Smooth muscle cell (in vitro differentiated cells): ENCODE results near the gene SEC31B. TPM values are rescaled to one million over a fixed set of nuclear protein-coding genes. Genes with fewer than 3 reads are reported as not detected.

Experiments
- DNase-seq: peaks from one replicate; lab custom pipeline; 2025; ENCODE audit not compliant: unreplicated experiment; lab: John Stamatoyannopoulos, UW
- H2AFZ ChIP-seq: fragments of 200-600 bp; sonication (generic); 2 replicates; pipeline ENCODE4 v1.6.0; 2016; ENCODE audit warnings: antibody characterized with exemption, low read depth, mild to moderate bottlenecking
- H3F3A ChIP-seq: fragments of 200-600 bp; sonication (generic); 2 replicates; pipeline ENCODE4 v1.6.0; 2017; ENCODE audit warnings: antibody characterized with exemption, low read depth
- H3K27ac ChIP-seq: fragments of 200-600 bp; sonication (generic); 2 replicates; pipeline ENCODE4 v1.5.1; 2016; ENCODE audit warnings: low read depth, mild to moderate bottlenecking
- H3K27me3 ChIP-seq: fragments of 200-600 bp; sonication (generic); 2 replicates; pipeline ENCODE4 v1.6.1; 2016; ENCODE audit warnings: low read depth, mild to moderate bottlenecking
- H3K36me3 ChIP-seq: fragments of 200-600 bp; sonication (generic); 2 replicates; pipeline ENCODE4 v1.5.1; 2016; ENCODE audit warnings: low read depth
- H3K4me1 ChIP-seq: fragments of 200-600 bp; sonication (generic); 2 replicates; pipeline ENCODE4 v1.5.1; 2016; ENCODE audit warnings: low read depth
- H3K4me2 ChIP-seq: fragments of 200-600 bp; sonication (generic); 2 replicates; pipeline ENCODE4 v1.6.0; 2016; ENCODE audit warnings: mild to moderate bottlenecking
- H3K4me3 ChIP-seq: fragments of 200-600 bp; sonication (generic); 2 replicates; pipeline ENCODE4 v1.5.1; 2016; ENCODE audit warnings: mild to moderate bottlenecking
- H3K79me2 ChIP-seq: fragments of 200-600 bp; sonication (generic); 2 replicates; pipeline ENCODE4 v1.6.0; 2016; ENCODE audit warnings: low read depth, mild to moderate bottlenecking
- H3K9ac ChIP-seq: fragments of 200-600 bp; sonication (generic); 2 replicates; pipeline ENCODE4 v1.6.0; 2016; ENCODE audit warnings: low read depth
- H3K9me3 ChIP-seq: fragments of 200-600 bp; sonication (generic); replicated peaks from 2 replicates; pipeline ENCODE4 v1.5.1; 2016; ENCODE audit warnings: low read depth
- H4K20me1 ChIP-seq: fragments of 200-600 bp; sonication (generic); 2 replicates; pipeline ENCODE4 v1.6.0; 2016; ENCODE audit warnings: low read depth
- WGBS: methylation state at CpG from one replicate; pipeline ENCODE4 v1.1.7; 2016; ENCODE audit warnings: low lambda C conversion rate; 5-methylcytosine and 5-hydroxymethylcytosine counted together
- polyA plus RNA-seq: library from polyadenylated mRNA; unstranded; fragments of >200 nt; fragmentation: Nextera tagmentation; extraction: Ambion mirVana; gene quantifications from 2 replicates; pipeline ENCODE4 v1.2.1, GENCODE V29; 2016
- total RNA-seq: library from RNA; depleted of rRNA; stranded (reverse); fragments of >200 nt; gene quantifications from 2 replicates; pipeline ENCODE4 v1.2.3, GENCODE V29; 2014
- TF ChIP-seq, protein P1 (sequence below): fragments of 200-600 bp; sonication (generic); IDR thresholded peaks from 2 replicates; pipeline ENCODE4 v1.5.1; 2017; ENCODE audit warnings: borderline replicate concordance, mild to moderate bottlenecking, antibody characterized with exemption; ENCODE audit not compliant: insufficient read depth, poor library complexity, severe bottlenecking

The SEC31B gene
- total and polyA plus RNA-seq, 2 experiments from 2014 or later = 4.5 to 6.3 TPM

- Histone ChIP-seq H3F3A (no peaks in the 10 kb centered on the region), H2AFZ (no peak overlapping the region), H3K4me1 (peaks cover 10% of the 10 kb centered on the region), H3K4me3 (no peak overlapping the region), H3K79me2 (no peaks in the 10 kb centered on the region), H3K36me3 (no peaks in the 10 kb centered on the region), H3K9me3 (no peaks in the 10 kb centered on the region), H3K27ac (no peak overlapping the region), H3K9ac (no peak overlapping the region), H4K20me1 (no peaks in the 10 kb centered on the region), H3K27me3 (peaks cover 8% of the 10 kb centered on the region), H3K4me2 (no peak overlapping the region)
- TF ChIP-seq, protein P1, sequence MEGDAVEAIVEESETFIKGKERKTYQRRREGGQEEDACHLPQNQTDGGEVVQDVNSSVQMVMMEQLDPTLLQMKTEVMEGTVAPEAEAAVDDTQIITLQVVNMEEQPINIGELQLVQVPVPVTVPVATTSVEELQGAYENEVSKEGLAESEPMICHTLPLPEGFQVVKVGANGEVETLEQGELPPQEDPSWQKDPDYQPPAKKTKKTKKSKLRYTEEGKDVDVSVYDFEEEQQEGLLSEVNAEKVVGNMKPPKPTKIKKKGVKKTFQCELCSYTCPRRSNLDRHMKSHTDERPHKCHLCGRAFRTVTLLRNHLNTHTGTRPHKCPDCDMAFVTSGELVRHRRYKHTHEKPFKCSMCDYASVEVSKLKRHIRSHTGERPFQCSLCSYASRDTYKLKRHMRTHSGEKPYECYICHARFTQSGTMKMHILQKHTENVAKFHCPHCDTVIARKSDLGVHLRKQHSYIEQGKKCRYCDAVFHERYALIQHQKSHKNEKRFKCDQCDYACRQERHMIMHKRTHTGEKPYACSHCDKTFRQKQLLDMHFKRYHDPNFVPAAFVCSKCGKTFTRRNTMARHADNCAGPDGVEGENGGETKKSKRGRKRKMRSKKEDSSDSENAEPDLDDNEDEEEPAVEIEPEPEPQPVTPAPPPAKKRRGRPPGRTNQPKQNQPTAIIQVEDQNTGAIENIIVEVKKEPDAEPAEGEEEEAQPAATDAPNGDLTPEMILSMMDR = no peak
- DNase-seq = no peak
- WGBS = 90% methylated on average over 6 of the region's 6 CpGs
Measured at GRCh38 chr10:100438674-100439315, 80.9 kb downstream of the SEC31B start.

Other genes with a start within 250 kb of the SEC31B start
- 67.2 and 82.1 TPM in 2 replicates for gene BLOC1S2, start 233.2 kb downstream of the SEC31B start, total RNA-seq
- 62.0 and 93.2 TPM in 2 replicates for gene BLOC1S2, start 233.2 kb downstream of the SEC31B start, polyA plus RNA-seq
- not detected in 2 replicates for gene PKD2L1, start 189.6 kb downstream of the SEC31B start, total RNA-seq
- gene PKD2L1, start 189.6 kb downstream of the SEC31B start, polyA plus RNA-seq = not detected in 2 replicates
- 306 and 316 TPM in 2 replicates for gene SCD, start 172.6 kb downstream of the SEC31B start, total RNA-seq
- 157 and 183 TPM in 2 replicates for gene SCD, start 172.6 kb downstream of the SEC31B start, polyA plus RNA-seq
- not detected in 2 replicates for gene WNT8B, start 56.9 kb downstream of the SEC31B start, total RNA-seq
- gene WNT8B, start 56.9 kb downstream of the SEC31B start, polyA plus RNA-seq = not detected in 2 replicates
- 121 and 128 TPM in 2 replicates for gene NDUFB8, start 10.0 kb upstream of the SEC31B start, total RNA-seq
- gene NDUFB8, start 10.0 kb upstream of the SEC31B start, polyA plus RNA-seq = 400 and 430 TPM in 2 replicates
- gene HIF1AN, start 16.1 kb upstream of the SEC31B start, total RNA-seq = 12.4 and 22.7 TPM in 2 replicates
- 28.1 and 31.6 TPM in 2 replicates for gene HIF1AN, start 16.1 kb upstream of the SEC31B start, polyA plus RNA-seq
- gene PAX2, start 225.7 kb upstream of the SEC31B start, total RNA-seq = not detected in 2 replicates
- not detected in 2 replicates for gene PAX2, start 225.7 kb upstream of the SEC31B start, polyA plus RNA-seq